Activated CD4-positive, alpha-beta T cell treated with anti-CD3 and anti-CD28 coated beads, Interleukin-10, Interleukin-2, amounts not matched to agents 100 ng/mL and 50 ng/mL, durations not matched to agents 16 hours and 8 hours (primary cell): ENCODE data around the gene CUBN.
A peak's percentile ranks its signal among the peaks of the same experiment; 100 is the strongest.
"Not testable (repeated sequence)": the region's sequence is repeated elsewhere in the genome, so short reads cannot be mapped to it uniquely, and the experiment has no call there.

ENCODE experiments used
- DNase-seq: peaks from one replicate; pipeline ENCODE4 v3.0.0-alpha.2; 2020

Gene CUBN

DNA sequence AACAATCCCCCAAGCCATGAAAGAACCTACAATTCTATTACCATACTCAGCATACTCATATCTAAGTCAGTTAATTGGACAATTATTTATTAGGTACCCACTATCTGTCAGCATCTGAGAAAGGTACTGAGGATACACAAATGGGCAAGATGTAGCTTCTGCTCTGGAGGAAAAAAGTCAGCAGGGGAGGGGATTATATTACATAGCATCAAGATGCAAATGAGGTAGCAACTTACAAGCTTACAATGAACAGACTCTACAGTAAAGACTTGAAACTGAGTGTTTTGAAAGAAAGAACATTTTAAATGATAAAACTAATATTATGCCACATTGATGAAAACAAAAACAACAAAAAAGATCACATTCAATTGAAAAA, 10.8 kb upstream of the CUBN start:
- DNase-seq = no peak

DNA sequence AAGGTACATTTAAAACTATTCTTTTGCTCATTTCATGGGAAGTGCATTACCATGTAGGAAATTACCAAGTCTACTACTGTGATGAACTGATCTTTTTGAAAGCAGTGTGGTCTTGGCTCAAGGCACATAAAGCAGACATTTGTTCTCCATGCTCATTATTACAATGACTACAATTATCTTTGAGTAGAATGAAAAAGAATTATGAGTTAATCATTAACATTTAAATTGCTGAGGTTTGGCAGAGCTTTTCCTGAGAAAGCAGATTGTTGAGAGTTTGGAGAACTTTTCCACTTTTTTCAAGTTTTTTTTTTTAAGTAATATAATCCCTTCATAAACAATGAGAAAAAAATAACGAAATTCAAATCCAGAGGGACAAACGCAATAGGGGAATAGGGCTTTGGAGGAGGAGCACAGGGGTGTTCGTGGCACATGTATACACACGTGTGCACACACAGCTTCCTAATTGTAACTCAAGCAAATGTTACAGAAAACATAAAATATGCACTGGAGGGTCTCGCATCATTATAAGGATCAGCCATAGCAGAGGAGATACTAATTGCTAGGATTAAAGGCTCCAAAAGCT, 8.9 kb upstream of the CUBN start:
- no peak for DNase-seq

GRCh38 chr10:17134737-17135260, 5.2 kb upstream of the CUBN start:
- DNase-seq = no peak

DNA sequence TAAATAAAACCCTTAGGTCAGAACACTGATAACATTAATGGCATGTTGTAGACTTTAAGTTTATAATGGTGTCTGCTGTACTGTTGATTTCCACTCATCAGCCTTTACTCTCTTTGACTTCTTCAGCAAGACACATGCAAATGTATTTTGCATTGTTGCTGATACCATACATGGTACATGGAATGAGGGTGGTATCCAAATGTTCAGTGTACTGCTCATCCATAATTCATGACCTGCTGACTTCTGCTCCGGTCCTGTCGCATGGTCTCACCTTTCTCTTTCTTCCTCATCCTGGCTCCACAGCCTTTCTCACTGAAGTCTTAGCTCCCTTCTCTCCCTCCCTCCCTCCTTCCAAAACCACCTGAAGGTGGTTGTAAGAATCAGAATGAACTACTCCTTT, 4.7 kb upstream of the CUBN start:
- no peak for DNase-seq

- no peak for DNase-seq
These were observed 1.4 kb downstream of the CUBN start for GRCh38 chr10:17128261-17128660.

- DNase-seq = no peak
These were observed 3.3 kb downstream of the CUBN start for GRCh38 chr10:17126327-17126726.

GRCh38 chr10:17125206-17125893, 4.3 kb downstream of the CUBN start:
- no peak for DNase-seq

DNA sequence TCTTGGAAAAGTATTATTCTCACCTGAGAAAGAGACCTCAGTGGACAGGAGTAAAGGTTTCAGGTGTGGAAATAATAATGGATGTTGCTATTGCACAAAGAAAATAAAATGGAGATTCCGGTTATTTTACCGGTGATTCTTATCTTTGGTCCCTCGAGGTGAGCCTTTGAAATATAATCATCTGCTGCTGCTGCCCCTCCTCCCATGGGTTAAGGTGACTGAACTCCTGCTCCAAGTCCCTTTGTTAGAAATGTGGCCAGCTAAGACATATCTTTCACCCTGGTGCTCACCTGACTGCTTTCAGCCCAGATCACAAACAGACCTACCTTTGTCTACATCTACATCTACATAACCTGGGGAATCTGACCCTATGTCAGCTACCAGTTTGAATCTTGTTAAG, 5.7 kb downstream of the CUBN start:
- DNase-seq = no peak

- DNase-seq = no peak
These were observed 6.6 kb downstream of the CUBN start for GRCh38 chr10:17122726-17123661.

GRCh38 chr10:17122052-17122451, 7.6 kb downstream of the CUBN start:
- no peak for DNase-seq

- no peak for DNase-seq
These were observed 8.9 kb downstream of the CUBN start for GRCh38 chr10:17120694-17121093.

GRCh38 chr10:17119845-17120244, 9.8 kb downstream of the CUBN start:
- DNase-seq = no peak

DNA sequence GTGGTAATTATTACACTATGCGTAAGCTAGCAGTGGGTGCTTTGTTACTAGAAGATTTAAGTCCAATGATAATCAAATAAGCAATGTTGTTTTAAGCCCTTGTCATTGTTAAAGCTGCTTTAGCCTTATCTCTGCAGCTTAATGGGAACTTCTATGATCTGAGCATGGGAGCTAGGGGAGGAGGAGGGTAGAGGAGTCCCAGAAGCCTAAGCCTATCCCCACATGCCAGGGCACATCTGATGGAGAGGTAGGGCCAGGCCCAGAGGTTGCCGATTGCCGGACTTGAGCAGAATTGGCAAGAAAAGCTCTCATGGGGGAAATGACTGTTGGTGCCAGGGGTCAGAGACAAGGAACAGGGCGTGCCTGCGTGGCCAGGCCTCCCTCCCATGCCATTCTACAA, 13.4 kb downstream of the CUBN start:
- no peak for DNase-seq

DNA sequence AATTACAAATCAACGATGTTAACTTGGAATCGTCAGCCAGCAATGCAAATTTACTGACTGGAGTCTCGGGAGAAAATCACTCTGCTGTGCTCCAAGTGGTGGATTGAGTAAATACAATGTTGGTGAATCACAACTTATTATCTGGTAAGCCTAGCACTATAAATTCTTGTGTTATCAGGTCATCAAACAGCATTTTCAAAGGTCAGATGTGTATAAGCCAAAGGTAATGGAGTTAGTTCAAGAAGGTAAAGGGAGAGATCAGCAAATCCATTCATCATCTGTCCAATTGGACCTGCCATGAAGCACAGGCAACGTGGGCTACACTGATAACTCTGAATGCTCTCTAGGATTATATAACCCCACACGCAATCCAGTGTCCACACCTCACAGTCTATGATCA, 13.9 kb downstream of the CUBN start:
- DNase-seq = no peak

GRCh38 chr10:17114878-17115444, 14.7 kb downstream of the CUBN start:
- not testable (repeated sequence) for DNase-seq

DNA sequence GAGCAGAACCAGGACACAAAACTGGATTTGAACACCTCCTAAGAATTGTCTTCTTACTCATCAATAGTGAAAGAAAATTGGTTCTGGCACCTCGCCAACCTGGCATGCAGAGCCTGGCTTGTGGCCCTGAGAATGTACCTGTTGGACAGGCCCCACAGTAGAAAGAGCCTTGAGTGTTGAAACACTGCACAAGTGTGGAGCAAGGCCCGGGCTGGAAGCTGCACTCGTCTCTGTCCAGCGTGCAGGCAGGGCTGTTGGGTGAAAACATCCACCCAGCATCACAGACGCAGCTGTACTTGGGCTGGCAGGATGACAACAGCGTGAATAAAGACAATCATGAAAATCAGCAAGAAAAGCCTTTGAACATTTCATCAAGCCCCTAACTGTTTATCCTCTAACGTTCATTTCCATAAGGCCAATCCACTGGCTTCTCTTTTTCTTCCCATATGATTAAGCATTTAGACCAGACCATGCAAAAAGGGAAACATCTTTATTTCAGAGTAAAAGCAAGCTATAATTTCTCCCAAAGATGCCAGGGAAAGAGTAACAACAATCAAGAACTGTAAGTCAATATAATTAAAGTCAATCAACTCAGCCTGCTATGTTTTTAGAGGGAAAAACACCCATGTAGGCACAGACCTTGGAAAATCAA, 15.6 kb downstream of the CUBN start:
- no peak for DNase-seq

DNA sequence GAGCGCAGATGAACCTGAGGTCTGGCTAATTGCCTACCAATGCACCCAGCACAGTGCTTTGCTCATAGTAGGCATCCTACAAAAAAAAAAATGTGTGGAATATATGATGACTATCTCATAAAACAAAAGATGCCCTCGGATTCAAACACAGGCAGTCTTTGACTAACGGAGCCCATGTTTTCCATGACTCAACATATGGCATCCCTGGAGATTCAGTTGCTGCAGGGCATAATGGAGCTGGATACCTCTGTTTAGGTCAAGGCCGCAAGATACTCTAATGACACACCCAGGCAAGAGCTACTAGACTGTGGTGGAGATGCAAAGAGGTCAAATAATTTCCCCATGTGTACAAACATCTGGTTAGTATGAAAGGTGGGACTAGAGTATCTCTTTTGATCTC, 16.3 kb downstream of the CUBN start:
- DNase-seq = no peak

DNA sequence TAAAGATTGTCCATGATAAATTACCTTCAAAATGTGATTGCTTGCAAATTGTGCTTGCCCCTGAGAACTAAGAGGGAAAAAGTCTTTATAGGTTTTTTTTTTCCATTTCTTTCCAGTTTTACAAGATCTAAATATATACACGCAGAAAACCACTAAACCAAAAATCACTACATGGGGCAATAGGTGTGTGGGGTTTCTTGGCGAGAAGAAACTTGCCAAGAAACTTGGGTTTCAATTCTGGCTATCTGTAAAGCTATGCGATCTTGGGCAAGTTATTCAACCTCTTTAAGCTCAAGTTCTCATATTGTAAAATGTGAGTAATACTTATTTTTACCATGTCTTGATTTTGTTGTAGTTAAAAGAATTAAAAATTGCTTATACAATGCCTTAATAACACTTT, 17.0 kb downstream of the CUBN start:
- no peak for DNase-seq

- DNase-seq = peak; percentile 11
These were observed 20.0 kb downstream of the CUBN start for GRCh38 chr10:17109475-17110207.

DNA sequence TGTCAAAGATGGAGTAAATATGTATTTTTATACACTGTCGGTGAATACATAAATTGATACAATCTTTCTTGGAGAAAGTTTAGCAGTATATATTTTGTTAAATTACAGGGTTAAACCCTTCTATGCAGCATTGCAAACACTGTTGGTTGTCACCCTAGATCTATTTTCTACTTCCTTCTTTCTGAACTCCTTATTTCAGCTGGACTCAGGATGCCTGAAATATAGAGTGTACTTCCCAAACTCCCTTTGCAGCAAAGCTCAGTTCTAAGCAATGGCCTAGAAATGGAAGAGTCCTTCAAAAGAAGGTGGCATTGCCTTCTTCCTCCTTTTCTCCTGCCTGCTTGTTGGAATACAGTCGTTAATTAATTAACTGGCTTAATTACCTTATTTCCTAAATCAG, 20.6 kb downstream of the CUBN start:
- DNase-seq = no peak

- no peak for DNase-seq
These were observed 22.6 kb downstream of the CUBN start for GRCh38 chr10:17106991-17107390.

DNA sequence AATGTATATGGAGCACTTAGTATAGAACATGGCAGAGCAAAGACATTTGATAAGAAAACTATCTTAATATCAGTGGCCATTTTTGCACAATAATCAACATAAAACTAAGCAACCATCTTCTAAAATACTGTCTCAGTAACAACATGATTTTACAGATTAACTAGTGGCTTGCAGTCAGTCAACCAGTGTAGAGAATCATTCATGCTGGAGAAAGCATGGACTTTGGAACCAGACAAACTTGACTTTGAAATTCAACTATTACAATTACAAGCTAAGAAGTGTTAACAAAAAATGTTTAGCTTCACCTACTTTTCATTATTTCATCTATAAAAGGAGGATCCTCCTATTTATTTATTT, 27.7 kb downstream of the CUBN start:
- DNase-seq = no peak
